ENCODE data around the gene LINGO3.
"Not testable (repeated sequence)": the region's sequence is repeated elsewhere in the genome, so short reads cannot be mapped to it uniquely, and the experiment has no call there.

The LINGO3 gene

DNA sequence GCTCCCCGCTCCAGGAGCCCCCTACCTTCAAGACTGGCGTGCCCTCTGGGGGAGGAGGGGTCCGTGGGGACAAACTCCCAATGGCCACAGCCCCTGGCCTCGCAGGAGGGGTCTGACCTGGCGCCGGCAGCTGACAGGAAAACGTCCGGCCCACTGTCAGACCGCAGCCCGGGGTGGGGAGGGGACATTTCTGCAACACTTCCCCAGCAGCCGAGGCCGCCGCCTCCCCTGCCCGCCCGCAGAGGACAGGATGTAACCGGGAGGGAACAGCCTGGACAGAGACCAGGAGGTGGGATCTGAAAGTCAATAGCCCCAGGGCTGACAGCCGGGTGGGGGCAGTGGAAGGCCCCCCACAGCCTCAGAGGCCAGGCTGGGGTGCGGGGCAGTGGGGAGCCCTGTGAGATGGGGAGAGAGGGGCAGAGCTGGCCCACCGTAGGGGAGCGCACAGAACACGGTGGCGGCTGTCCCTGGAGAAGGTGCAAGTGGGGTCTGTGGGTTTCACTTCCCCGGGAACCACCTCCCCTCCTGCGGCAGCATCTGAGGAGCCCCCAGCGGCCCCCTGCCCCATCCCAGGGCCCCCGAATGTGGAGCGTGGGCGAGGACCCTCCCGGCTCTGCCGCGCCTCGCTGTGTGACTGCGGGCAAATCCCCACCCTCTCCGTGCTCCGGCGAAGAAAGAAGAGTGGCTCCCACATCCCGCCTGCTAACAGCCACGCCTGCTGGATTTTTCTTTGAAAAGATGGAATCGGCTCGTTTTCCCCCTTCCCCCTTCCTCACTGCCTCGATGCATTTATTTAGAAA lies 25.7 kb downstream of the LINGO3 start, which contains the start of gene PEAK3:
Gene PEAK3, minus strand, starts transcription at position 114 of the 800 bp plus-strand sequence. CDS start 1,244 bp downstream, outside the sequence.
- in situ Hi-C loops (cut with MboI; ENCODE audit: low sequenced_read_pairs), result no loop called here

DNA sequence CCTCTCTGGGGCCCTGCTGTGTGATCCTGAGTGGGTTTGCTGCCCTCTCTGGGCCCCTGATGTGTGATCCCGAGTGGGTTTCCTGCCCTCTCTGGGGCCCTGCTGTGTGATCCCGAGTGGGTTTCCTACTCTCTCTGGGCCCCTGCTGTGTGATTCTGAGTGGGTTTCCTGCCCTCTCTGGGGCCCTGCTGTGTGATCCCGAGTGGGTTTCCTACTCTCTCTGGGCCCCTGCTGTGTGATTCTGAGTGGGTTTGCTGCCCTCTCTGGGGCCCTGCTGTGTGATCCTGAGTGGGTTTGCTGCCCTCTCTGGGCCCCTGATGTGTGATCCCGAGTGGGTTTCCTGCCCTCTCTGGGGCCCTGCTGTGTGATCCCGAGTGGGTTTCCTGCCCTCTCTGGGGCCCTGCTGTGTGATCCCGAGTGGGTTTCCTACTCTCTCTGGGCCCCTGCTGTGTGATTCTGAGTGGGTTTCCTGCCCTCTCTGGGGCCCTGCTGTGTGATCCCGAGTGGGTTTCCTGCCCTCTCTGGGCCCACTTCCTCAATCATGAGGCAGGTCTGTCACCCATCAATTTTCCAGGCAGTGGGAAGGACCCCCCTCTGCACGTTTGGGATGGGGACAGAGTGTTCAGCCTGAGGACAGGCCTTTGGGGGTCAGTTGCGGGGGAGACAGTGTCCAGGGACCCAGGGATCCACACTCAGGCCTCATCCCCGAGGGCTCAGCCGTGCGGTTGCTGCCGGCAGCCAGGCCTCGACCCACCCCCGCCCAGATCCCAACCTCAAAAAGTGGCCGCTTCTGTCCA lies 26.5 kb downstream of the LINGO3 start:
- in situ Hi-C loops (cut with MboI; ENCODE audit: low sequenced_read_pairs), result not testable (repeated sequence)

DNA sequence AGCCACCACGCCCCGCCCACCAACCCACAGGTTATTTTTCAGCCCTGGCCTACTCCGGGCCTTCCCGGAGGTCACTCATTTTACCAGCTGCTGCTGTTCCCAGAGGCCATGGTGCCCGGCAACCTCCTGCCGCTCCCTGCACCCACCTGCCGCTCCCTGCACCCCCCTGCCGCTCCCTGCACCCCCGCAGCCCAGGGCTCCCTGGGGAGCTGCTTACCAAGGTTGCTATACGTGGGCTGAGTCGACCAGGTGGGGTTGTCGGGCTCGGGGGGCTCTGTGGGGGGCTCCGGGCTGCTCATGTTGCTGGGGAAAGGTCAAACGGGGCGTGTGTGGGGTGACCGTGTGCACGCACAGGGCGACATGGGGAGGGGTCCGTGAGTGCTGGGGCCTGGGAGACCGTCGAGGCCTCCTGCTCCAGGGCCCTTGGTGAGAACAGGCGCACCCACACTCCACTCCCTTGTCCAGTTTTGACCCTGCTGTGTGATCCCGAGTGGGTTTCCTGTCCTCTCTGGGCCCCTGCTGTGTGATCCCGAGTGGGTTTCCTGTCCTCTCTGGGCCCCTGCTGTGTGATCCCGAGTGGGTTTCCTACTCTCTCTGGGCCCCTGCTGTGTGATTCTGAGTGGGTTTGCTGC lies 27.2 kb downstream of the LINGO3 start:
- in situ Hi-C loops (cut with MboI; ENCODE audit: low sequenced_read_pairs), result no loop called here

DNA sequence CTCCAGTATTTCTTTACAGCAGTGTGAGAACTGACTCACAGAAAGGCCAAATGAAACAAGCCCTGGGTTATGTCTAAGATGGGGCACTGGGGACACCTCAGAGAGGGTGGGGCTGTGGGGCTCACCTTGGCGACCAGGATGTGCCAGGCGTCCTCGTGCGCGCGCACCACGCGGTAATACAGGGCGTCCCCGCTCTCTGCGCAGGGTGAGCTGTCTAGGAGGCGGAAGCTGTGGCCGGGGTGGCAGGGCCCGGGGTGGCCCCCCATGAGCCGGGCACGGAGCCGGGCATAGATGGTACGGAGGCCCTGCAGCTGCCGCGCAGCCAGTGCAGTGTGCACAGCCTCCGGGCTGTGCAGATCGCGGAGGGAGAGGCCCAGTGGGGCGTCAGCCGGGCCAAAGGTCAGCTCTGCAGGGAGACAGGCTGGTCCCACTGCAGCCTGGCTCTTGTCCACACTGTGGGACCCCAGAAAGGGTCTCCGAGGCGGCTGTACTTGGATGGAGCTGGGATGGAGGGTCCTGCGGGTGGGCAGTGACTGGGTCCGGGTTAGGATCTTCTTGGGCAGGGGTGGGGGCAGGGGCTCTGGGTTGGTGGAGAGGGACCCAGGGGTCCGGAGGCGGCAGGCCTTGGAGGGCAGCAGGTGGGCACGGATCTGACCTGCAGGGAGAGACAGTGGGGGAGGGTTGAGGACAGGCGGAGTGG lies 29.3 kb downstream of the LINGO3 start:
- in situ Hi-C loops (cut with MboI; ENCODE audit: low sequenced_read_pairs), result no loop called here

DNA sequence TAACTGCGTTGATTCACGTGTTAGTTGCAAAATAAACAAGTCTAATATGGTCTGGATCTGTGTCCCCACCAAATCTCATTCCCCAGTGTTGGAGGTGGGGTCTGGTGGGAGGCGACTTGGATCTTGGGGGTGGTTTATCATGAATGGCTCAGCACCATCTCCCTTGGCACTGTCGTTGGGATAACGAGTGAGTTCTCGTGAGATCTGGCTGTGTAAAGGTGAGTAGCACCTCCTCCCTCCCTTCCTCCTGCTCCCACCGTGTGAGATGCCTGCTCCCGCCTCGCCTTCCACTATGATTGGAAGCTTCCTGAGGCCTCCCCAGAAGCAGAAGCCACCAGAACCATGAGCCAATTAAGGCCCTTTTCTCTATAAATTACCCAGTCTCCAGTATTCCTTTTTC lies 30.8 kb downstream of the LINGO3 start:
- in situ Hi-C loops (cut with MboI; ENCODE audit: low sequenced_read_pairs), result no loop called here

DNA sequence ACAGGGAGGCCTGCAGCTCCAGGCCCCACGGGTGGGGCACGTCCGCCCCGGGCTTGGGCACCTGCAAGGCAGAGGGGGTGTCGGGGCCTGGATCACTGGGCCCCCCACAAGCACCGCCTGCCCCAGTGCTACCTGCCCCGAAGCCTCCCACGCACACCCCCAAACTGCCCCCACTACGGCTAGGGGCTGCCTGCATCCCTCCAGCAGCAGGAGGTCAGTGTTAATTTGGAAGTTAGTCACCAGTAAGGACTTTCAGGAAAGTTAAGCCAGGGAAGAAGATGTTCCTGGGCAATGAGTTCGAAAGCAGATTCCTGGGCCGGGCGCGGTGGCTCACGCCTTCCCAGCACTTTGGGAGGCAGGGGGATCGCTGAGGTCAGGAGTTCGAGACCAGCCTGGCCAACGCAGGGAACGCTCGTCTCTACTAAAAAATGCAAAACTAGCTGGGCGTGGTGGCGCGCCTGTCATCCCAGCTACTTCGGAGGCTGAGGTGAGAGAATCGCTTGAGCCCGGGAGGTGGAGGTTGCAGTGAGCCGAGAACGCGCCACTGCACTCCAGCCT lies 31.4 kb downstream of the LINGO3 start:
- in situ Hi-C loops (cut with MboI; ENCODE audit: low sequenced_read_pairs), result no loop called here

DNA sequence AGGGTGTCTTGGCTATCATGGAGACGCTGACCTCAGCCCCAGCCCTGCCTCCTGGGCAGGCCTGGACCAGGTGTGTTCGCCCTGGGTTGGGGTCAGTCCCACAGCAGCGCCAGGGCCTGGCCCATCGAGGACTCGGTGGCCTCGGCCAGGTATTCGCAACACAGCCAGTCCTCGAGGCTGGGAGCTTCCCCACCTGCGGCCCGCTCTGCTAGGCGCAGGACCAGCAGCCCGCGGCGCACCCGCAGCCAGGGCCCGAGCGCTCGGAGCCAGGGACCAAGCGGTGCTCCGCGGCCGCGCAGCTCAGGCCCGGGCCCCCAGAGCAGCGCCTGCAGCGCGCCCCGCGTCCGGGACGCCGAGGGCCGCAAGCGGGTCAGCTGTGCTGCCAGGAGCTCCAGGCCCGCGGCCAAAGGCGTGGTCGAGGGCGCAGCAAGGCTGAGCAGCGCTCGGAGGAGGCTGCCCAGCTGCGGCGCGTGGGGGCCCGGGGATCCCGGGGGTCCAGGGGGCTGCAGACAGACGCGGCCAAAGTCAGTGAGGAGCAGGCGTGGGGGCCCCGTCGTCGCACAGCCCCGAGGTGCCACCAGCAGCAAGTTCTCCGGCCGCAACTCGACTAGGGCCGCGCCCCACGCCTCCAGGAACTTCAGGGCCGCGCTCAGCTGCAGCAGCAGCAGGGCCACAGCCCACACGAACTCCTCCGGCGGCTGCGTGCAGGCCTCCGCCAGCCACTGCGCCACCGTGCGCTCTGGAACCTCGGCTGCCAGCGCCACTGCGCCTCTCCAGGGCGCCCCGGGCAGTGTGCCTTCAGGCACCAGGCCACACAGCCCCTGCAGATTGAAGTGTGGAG lies 32.1 kb downstream of the LINGO3 start:
- in situ Hi-C loops (cut with MboI; ENCODE audit: low sequenced_read_pairs), result no loop called here

DNA sequence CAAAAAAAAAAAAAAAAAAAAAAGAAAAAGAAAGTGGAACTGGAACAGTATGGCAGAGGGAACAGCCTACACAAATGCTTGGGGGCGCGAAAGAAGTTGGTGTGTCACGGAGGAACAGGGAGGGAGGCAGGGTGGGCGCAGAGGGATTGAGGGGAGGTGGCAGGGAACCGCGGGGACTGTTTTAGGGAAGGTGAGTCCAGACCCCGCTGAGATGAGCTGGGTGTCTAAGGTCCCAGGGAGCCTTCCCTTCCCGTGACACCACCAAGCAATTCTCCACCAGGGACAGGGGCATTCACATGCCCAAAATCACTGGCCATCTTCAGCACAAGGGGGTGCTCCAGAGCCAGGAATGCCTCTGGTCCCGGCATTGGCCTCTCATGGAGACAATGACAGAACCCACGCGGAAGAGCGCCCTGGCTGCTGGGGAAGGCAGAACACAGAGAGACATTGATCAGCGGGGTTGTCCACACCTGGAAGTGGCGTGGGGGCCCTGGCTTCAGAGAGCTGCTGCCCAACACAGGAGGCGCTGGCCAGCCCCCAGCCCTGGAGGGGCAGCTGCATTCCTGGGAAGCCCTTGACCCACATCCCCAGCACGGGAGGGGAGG lies 32.9 kb downstream of the LINGO3 start:
- in situ Hi-C loops (cut with MboI; ENCODE audit: low sequenced_read_pairs), result no loop called here

DNA sequence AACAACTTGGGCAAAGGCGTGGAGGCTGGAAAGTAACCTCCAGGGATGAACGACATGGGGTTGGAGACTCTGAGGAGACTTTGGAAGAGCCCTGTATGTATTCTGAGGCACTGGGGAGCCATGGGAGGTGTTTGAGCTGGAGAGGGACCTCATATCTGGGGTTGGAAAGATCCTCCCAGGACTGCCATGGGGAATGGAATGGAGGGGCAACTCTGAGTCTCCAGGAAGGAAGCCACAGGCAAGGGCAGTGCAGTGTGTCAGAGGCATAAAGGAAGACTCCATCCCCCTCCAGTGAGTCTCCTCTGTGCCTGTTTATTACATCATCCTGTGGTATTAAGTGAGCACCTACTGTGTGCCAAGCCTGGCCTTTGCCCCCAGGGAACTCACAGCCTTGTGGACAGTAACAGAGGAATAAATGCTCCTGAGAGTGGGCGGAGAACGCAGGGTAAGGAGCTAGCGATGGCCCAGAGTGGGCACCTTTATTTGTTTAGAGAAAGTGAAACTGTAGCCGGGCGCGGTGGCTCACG lies 33.7 kb downstream of the LINGO3 start:
- in situ Hi-C loops (cut with MboI; ENCODE audit: low sequenced_read_pairs), result no loop called here

DNA sequence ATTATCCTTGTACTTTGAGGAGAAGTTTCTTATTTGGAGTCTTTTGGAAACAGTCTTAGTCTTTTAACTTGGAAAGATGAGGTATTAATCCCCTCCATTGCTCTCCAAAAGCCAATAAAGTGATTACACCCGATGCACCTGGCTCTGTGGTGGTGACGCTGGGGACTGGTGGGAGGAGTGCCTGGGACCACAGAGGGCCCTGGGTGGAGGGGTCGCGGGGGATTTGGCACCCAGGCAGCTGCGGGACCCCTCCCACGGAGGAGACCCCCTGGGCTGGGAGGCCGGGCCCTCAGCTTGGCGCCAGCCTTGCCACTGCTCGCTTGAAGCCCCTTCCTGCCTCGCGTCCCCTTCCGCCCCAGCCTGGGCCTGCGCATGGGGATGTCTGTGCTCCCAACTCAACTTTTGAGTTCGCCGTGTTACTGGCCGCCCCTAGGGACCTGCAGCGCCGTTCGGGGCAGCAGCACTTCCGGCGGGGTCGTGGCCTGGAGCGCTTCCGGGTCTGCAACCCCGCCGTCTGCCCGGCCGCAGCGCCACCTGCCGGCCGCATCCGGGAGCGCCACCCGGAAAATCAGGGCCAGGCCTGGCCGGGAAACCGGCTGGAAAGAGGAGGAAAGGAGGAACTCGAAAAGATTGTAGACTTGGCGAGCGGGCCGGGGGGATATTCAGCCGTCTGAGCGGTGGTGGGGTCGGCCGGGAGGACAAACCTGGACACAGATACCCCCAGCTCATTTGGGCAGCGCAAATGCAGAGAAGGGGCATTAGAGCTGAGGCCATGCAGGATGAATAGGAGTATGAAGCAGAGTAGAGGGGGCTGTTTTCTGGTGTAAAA lies 34.4 kb downstream of the LINGO3 start:
- in situ Hi-C loops (cut with MboI; ENCODE audit: low sequenced_read_pairs), result no loop called here

DNA sequence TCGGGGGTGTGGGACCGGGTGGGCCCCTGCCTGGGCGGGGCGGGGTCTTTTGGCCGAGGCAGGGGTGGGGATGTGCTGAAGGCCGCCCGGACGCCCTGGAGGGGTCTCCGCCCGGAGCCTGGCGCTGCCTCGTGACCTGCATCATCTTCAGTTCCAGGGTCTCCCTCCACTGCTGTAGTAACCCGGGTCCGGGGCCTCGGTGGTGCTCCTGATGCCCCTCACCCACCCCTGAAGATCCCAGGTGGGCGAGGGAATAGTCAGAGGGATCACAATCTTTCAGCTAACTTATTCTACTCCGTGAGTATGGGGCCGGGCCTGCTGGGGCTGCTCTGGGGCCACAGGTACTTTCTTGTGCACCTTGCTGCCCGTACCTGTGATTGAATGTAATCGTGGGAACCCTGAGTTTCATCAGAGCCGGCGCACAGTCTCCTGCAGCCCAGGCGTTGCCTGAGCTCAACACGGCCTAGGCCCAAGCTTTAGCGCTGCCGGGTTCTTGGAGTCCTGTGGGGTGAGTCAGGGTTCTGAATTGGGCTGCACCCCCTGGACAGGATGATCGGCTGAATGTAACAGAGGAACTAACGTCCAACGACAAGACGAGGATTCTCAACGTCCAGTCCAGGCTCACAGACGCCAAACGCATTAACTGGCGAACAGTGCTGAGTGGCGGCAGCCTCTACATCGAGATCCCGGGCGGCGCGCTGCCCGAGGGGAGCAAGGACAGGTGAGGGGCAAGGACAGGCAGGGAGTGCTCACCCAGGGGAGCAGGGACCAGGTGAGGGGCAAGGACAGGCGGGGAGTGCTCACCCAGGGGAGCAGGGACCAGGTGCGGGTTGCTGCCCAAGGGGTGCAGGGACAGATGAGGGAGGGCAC lies 36.5 kb downstream of the LINGO3 start:
- in situ Hi-C loops (cut with MboI; ENCODE audit: low sequenced_read_pairs), result no loop called here

DNA sequence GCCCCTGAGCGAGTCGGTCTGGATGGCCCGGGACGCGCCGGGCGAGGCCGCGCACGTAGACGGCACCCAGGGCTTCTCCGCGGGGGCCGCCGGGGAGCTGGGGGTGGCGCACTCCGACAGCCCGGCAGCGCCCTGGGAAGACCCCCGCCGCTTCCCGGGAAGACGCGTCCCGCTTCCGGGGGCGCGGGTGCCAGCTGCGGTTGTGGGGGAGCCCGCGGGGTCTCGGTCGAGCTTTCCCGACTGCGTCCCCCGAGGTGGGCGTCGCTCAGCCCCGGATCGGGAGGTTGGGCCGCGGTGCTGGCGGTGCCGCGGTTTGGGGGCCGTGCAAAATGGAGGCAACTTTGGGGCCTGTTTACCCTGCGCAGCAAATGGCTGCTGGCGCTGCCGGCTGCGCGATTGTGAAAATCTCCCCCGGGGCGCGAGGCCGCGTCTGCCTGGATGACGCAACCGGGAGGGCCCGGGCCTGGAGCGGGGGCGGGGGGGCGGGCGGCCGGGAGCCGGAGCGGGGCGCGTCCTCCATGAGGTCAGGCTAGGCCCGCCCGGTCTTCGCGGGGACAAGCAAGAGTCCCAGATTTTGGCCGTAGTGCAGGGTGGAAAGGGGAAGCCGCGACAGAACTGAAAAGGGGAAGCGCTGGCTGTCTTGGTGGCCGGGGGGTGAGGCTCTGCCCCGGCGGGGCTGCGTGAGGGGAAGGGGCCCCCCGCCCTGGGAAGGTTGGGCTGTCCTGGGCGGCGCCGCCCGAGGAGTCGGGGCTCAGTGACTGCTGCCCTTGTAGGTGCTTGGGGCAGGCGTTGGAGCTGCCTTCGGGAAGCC lies 37.3 kb downstream of the LINGO3 start:
- in situ Hi-C loops (cut with MboI; ENCODE audit: low sequenced_read_pairs), result no loop called here

DNA sequence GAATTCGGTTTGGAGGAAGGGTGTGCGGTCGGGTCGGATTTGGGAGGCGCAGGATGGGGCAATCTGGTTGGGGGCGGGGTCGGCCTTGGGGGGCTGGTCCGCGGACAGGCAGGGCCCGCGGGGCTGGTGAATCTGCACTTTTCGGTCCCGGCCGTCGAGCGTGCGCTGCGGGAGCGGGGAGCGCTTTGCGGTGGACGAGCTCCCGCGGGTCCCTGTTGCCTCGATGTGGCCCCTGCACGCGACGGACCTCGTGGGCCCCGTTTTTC lies 37.9 kb downstream of the LINGO3 start:
- in situ Hi-C loops (cut with MboI; ENCODE audit: low sequenced_read_pairs), result no loop called here

DNA sequence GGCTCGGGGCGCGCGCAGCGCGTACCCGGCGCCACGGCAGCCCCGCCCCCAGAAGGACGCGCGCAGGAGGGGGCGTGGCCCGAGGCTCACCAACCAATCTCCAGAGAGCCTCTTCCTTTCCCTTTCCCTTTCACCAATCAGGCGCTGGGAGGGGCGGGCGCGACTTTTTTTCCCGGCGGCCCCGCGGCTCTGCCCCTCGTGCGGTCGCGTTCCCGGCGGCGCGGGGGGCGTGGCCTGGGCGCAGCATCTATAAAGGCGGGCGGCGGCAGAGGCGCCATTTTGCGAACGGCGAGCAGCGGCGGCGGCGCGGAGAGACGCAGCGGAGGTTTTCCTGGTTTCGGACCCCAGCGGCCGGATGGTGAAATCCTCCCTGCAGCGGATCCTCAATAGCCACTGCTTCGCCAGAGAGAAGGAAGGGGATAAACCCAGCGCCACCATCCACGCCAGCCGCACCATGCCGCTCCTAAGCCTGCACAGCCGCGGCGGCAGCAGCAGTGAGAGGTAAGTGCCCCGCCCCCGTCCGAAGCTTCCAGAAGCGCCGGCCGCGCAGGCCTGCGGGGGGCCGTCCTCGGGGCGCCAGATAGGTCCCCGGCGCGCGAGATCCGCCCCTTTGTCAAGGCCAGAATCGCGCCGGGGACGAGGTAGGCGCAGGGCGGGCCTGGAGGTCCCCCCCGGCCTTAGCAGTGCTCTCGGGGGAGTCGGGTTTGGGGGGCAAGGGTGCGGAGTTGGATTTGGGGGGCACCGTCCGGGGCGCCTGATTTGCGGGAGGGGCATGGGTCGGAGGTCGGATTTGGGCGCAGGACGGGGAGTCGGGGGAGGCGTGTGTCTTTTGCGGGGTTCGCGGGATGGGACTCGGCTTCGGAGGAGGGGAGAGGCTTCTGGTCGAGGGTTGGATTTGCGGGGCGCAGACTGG lies 38.5 kb downstream of the LINGO3 start:
- in situ Hi-C loops (cut with MboI; ENCODE audit: low sequenced_read_pairs), result no loop called here

DNA sequence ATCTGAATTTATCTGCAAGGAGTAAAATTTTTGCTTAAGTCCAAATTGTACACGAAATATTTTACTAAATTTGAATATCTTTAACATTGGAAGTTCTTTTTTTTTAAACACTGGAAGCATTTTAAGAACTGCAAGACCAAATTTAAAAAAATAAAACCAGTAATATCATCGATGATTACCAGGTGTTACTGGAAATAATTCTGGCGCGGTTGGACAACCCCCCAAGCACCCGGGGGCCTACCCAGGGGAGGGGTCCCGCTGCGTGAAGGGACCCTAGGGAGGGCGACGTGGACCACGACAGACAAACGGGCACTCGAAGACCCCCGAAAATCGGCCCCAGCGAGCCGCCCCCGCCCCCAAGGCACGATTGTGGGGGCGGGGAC lies 39.1 kb downstream of the LINGO3 start:
- in situ Hi-C loops (cut with MboI; ENCODE audit: low sequenced_read_pairs), result no loop called here

DNA sequence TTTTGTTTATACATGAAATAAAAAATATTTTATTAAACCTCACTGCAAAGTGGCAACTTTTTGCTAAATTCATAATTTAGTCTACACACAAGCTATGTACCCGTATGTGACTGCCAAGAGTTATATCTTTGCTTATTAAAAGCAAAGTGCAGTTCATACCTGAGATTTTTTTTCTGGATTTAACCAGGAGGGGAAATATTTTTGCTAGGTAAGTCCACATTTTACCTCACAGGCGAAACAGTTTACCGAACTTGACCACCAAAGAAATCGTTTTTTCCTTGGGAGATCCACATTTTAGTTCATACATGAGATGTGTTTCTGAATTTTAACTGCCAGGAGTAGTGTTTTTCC lies 39.5 kb downstream of the LINGO3 start:
- in situ Hi-C loops (cut with MboI; ENCODE audit: low sequenced_read_pairs), result no loop called here
